GM10248 (cell line): ENCODE results near the gene PURA.

Experiments used
- CTCF ChIA-PET: fragments of 300-600 bp; sonication (Branson Sonifier 250); formaldehyde crosslinking; extraction: SDS; loops from one replicate; lab custom pipeline; 2021; ENCODE audit warnings: antibody characterized with exemption; lab: Yijun Ruan, JAX
- POLR2A ChIA-PET: fragments of 350-650 bp; sonication (Branson Sonifier 250); formaldehyde crosslinking; extraction: SDS; loops from one replicate; lab custom pipeline; 2020; ENCODE audit warnings: antibody characterized with exemption; lab: Yijun Ruan, JAX
- DNase-seq: peaks from one replicate; pipeline ENCODE4 v3.0.0; 2012; ENCODE audit errors: extremely low spot score
- TF ChIP-seq, protein P1 (sequence below): IDR thresholded peaks from 2 replicates; pipeline ENCODE4 v1.5.1; 2012; ENCODE audit warnings: mild to moderate bottlenecking, low read depth; ENCODE audit errors: extremely low read depth, missing control alignments, control extremely low read depth

Gene PURA

GRCh38 chr5:140168371-140168770 lies 54.5 kb downstream of the PURA start:
- ChIA-PET CTCF (interaction anchor here (1.2 to 4.4 kb wide), 7 partner anchors 10 to 199 kb away, joined by 4 to 16 read pairs (median 6); no protein-coding TSS in a partner anchor), POLR2A (no interaction called here)
- DNase-seq = no peak
- TF ChIP-seq, protein P1, sequence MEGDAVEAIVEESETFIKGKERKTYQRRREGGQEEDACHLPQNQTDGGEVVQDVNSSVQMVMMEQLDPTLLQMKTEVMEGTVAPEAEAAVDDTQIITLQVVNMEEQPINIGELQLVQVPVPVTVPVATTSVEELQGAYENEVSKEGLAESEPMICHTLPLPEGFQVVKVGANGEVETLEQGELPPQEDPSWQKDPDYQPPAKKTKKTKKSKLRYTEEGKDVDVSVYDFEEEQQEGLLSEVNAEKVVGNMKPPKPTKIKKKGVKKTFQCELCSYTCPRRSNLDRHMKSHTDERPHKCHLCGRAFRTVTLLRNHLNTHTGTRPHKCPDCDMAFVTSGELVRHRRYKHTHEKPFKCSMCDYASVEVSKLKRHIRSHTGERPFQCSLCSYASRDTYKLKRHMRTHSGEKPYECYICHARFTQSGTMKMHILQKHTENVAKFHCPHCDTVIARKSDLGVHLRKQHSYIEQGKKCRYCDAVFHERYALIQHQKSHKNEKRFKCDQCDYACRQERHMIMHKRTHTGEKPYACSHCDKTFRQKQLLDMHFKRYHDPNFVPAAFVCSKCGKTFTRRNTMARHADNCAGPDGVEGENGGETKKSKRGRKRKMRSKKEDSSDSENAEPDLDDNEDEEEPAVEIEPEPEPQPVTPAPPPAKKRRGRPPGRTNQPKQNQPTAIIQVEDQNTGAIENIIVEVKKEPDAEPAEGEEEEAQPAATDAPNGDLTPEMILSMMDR = no peak

DNA sequence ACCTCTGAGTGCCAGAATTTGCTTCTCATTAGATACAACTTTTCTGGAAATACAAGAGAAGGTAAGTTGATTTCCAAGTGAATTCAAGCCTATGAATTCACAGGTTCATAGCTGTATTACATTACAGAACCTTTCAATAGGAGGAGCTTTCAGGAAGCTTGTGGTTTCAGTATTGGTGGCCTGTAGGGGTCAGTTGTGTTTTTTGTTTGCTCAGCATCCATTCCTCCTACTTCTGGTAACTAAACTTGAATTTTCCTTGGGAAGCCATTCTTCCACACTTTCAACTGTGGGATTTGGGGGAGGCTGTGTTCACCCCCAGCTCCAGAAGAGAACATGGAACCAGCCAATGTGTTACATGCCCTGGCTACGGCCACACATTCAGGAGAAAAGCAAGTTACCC lies 55.5 kb downstream of the PURA start:
- POLR2A ChIA-PET = no interaction called here
- DNase-seq = no peak
- CTCF ChIA-PET = interaction anchor here (0.9 to 4.4 kb wide), 14 partner anchors 9 to 200 kb away, joined by 3 to 16 read pairs (median 5); no protein-coding TSS in a partner anchor
- TF ChIP-seq, protein P1 = peak; percentile 9

DNA sequence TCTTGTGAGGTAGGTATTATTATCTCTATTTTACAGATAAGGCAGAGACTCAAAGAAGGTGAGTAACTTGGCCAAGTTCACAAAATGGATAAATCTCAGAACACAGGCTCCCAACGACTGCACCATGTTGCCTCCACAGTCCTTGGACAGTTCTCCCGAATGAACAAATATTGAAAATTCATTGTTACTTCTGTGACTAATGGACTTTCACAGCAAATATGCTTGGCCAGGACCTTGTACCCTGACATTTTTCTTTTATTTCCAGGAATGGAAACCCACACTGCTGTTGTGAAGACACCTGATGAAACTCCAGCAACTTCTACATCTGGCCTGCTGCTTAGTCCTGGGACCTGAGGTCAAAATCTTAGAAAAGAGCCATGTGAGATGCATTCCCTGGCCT lies 58.6 kb downstream of the PURA start:
- TF ChIP-seq, protein P1 = no peak
- DNase-seq = no peak
- POLR2A ChIA-PET = no interaction called here
- CTCF ChIA-PET = no interaction called here

- ChIA-PET CTCF (interaction anchor here (1.4 to 2.3 kb wide), 4 partner anchors 12 to 29 kb away, joined by 3 to 10 read pairs (median 8); no protein-coding TSS in a partner anchor), POLR2A (no interaction called here)
- TF ChIP-seq, protein P1 = no peak
- DNase-seq = no peak
Measured at GRCh38 chr5:140174014-140174413, 60.1 kb downstream of the PURA start.

- TF ChIP-seq, protein P1 = no peak
Measured at GRCh38 chr5:140174465-140175366, 60.8 kb downstream of the PURA start, which contains the start of gene CYSTM1. Gene CYSTM1, plus strand, starts transcription at chr5:140175188. Its CDS starts 19,278 bp downstream, at chr5:140194466.

More at GRCh38 chr5:140174465-140175366, 60.8 kb downstream of the PURA start, which contains the start of gene CYSTM1:
- peak; percentile 97 for DNase-seq
- POLR2A ChIA-PET = no interaction called here
- CTCF ChIA-PET = interaction anchor here (0.8 to 2.3 kb wide), 8 partner anchors 8 to 409 kb away, joined by 3 to 10 read pairs (median 4); no protein-coding TSS in a partner anchor
